Midbrain (tissue), 1 donor: ENCODE results near the gene GFPT1.
"Not testable (repeated sequence)": the region's sequence is repeated elsewhere in the genome, so short reads cannot be mapped to it uniquely, and the experiment has no call there.

Source experiments
- DNase-seq: peaks from one replicate; lab custom pipeline; 2025; lab: John Stamatoyannopoulos, UW

GFPT1 gene

GRCh38 chr2:69383176-69383812, 3.7 kb downstream of the GFPT1 start:
- no peak for DNase-seq

DNA sequence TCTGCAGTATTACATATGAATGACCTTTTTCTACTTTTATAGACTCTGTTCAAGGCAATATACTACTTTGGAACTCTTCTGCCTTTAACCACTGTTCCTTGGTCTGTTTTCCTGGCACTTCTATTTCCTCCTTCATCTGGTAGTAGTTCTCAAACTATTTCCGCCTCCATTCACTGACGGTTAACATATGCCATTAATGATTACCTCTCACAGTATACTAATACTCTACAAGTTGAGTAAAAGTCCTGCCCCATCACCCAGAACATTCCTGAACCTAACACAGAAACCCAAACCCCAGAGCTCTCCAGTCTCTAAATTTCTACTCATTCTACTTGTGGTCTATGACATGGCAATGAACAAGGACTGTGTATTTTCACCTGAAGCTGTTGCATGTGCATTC, 4.5 kb downstream of the GFPT1 start:
- no peak for DNase-seq

GRCh38 chr2:69381337-69381737, 5.7 kb downstream of the GFPT1 start:
- DNase-seq: no peak

- no peak for DNase-seq
Measured at GRCh38 chr2:69380072-69380917, 6.7 kb downstream of the GFPT1 start.

- DNase-seq: no peak
Measured at GRCh38 chr2:69376403-69376802, 10.6 kb downstream of the GFPT1 start.

DNA sequence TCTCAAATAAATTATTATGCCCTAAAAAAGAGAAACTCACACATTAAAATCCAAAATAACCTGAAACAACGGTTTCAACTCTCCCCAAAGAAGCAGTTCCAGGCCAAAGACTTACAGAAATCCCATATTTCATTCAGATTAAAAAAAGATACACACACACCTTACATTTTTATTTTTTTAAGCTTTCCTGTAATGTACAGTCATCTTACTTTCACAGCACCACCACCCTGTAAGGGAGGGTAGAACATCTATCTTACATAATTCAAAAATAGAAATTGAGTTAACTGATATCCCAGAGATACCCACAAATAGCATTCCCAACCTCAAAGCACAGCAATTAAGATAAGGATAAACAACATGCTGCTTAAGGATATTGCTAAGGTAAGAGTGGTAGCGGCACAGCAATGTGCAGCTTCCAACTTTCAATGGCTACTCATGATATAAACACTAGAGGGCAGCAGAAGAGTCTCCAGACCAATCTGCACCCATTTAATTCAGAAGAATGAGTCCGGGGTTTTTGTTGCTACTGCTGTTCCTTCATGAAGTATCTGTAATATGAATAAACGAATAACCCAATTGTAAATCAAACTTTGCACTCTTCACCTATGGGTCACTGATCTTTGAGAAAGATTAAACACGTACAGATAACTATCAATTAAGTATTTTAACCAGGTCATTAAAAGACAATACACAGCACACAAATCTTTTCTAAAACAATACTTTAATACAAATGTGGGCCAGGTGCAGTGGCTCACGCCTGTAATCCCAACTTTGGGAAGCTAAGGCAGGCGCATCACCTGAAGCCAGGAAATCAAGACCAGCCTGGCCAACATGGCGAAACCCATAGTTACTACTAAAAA, 11.3 kb downstream of the GFPT1 start:
- DNase-seq: peak; percentile 15

DNA sequence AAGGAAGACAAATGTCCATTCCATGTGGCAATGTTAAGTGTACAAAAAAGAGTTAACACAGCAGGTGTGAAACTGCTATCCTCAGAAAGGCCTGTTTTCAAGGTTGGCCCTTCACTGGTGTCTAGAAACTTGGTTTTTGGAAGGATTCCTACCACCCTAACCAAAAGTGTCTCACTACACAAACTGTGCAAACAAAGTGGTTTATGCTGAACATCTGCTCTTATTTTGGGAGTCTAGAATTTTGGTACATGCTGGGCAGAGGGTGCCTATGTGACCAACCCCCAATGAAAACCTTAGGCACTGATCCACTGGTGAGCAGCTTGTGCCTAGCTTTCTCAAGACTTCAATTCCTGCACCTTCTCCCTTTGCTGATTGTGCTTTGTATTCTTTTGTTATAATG, 14.3 kb downstream of the GFPT1 start:
- DNase-seq: no peak

GRCh38 chr2:69369802-69370201, 17.2 kb downstream of the GFPT1 start:
- no peak for DNase-seq

GRCh38 chr2:69368588-69368987, 18.4 kb downstream of the GFPT1 start:
- DNase-seq: no peak

- DNase-seq: no peak
Measured at GRCh38 chr2:69359371-69359770, 27.7 kb downstream of the GFPT1 start.

GRCh38 chr2:69358914-69359313, 28.1 kb downstream of the GFPT1 start:
- no peak for DNase-seq

DNA sequence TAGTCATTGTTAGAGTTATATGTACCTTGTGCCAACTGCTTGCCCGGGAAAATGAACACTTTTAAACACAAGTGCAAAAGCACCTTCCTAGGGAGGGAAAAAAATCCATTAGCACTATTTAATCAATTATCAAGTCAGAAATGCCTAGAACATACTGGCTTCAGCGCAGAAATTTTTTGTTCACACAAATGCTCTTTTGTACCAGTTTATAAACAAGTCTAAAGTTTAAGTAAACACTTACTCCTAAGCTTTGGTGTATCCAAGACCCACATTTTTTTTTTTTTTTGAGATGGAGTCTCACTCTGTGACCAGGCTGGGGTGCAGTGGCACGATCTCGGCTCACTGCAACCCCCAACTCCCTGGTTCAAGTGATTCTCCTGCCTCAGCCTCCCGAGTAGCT, 30.6 kb downstream of the GFPT1 start:
- no peak for DNase-seq

DNA sequence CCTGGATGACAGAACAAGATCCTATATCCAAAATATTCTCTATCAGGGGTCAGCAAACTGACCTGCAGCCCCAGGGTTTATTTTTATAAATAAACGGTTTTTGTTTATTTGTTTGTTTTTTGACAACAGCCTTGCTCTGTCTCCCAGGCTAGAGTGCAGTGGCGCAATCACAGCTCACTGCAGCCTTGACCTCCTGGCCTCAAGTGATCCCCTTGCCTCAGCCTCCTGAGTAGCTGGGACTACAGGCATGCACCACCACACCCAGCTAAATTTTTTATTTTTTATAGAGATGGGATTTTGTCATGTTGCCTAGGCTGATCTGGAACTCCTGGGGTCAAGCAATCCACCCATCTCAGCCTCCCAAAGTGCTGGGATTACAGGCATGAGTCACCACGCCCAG, 32.1 kb downstream of the GFPT1 start:
- not testable (repeated sequence) for DNase-seq

DNA sequence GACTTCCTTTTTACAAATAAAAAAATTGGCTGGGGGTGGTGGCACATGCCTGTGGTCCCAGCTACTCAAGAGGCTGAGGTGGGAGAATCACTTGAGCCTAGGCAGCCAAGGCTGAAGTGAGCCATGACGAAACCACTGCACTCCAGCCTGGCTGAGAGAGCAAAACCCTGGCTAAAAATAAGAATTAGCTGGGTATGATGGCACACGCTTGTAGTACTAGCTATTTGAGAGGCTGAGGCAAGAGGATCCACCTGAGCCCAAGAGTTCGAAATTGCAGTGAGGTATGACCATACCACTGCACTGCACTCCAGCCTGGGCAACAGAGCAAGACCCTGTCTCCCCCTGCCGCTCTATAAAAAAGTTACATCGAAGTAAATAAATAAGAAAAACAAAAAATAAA, 33.7 kb downstream of the GFPT1 start:
- no peak for DNase-seq

- DNase-seq: no peak
Measured at GRCh38 chr2:69348781-69349180, 38.2 kb downstream of the GFPT1 start.

DNA sequence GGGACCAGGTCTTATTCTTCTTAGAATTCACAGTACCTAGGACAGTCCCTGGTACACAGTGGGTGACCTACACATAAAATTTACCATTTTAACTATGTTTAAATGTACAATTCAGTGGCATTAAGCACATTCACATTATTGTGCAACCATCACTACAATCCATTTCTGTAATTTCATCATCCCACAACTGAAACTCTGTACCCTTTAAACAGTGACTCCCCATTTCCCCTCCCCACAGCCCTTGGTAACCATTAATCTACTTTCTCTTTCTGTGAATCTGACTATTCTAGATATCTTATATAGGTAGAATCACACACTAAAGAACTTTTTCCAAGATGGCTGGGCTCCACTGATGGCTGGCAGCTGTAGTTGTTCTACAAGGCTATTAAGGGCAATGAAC, 41.6 kb downstream of the GFPT1 start:
- DNase-seq: no peak

DNA sequence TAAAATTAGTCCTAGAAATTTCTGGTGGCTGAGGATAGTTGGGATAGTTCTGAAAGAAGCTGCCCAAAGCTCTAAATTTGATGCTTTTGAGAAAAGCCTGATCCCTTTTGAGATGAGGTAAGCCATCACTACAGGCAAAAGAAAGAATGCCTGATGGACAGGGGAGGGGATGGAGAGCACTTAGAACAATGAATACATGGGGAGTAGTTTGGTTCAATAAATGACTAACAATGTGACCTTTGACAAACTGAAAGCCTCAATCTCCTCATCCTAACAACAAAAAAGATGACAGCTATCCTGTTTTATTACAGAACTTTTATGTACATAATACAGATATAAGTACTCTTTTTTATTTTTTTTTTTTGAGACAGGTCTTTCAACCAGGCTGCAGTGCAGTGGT, 42.7 kb downstream of the GFPT1 start:
- no peak for DNase-seq

DNA sequence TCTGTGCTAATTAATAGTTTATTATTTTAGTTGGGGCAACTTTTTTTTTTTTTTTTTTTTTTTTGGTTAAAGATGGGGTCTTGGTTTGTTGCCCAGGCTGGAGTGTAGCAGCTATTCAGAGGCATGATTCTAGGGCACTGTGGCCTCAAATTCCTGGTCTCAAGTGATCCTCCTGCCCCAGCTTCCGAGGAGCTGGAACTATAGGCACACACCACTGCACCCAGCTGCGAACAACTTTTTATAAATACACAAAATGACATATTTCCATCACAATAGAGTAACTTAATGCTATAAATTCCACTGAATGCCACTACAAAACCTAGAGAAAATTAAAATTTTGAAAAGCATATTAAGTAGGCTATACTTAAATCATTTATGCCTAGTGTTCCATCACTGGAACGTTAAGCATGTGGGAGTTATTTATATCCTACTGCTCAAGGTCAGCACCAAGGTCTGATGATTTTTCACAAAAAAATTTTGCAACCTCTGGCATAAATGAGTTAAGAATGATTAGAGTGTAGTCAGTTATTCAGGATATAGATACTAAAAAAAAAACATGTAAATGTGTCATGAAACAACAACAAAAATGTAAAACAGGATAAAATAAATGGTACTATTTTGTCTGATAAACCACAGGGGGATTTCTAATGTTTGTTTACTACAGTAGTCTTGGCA, 46.8 kb downstream of the GFPT1 start:
- no peak for DNase-seq

DNA sequence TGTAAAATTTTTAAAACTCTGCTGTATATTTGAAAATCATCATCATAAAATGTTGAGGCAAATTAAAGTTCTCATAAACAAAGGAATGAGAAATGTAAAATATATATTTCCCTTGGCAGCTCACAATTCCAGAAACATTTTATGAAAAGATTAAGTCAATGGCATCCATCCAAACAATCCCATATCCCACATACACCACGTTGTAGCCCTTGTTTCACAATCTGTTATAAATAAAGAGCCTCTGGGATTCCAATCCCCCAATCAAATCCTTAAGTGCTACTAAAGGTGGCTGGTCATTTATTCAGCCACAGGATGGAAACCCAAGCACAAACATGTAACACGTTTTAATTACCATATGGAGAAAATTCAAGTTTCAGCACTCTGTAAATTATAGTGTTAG, 51.7 kb downstream of the GFPT1 start:
- no peak for DNase-seq

GRCh38 chr2:69333352-69333751, 53.7 kb downstream of the GFPT1 start:
- DNase-seq: no peak

DNA sequence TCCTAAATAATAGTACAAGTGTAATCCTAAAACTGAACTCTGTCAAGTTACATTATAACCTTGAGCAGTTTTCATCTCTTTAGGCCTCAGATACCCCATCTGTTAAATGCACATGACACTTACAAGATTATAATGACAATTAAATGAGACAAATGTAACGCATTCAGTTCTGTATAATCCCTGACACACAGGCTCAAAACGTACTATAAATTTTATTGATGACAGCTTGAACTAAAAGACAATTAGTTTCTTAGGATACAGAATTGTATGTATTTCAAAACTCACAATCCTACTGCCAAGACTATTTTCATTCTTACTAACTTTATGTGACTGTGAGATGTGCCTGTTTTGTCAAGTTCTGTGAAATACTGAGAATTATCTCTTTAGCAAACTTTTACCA, 56.2 kb downstream of the GFPT1 start:
- no peak for DNase-seq

- DNase-seq: no peak
Measured at GRCh38 chr2:69322631-69323030, 64.4 kb downstream of the GFPT1 start.
